DMS53 treated with DMSO at 0.1 percent for 48 hours (cell line): ENCODE measurements around the gene DYSF.

Source experiments
- DNase-seq: peaks from one replicate; lab custom pipeline; 2025; ENCODE audit not compliant: unreplicated experiment; lab: John Stamatoyannopoulos, UW

The DYSF gene

GRCh38 chr2:71496156-71496770 is 42.9 kb downstream of the DYSF start:
- no peak for DNase-seq

DNA sequence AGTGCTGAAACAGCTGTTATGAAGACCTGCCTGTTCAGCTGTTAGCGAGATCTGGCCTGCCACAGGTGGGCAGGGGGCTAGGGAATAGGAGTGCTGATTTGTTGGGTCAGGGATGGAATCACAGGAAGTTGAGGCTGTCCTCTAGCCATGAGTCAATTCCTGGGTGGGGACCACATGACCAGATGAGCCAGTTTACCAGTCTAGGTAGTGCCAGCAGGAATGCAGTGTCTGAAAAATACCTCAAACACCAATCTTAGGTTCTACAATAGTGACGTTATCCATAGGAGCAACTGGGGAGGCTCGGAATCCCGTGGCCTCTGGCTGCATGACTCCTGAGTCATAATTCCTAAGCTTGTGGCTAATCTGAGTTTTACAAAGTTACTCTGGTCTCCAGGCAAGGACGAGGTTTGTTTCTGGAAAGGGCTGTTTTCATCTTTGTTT is 44.9 kb downstream of the DYSF start:
- DNase-seq, result no peak

GRCh38 chr2:71499691-71500090 is 46.3 kb downstream of the DYSF start:
- DNase-seq, result no peak

- no peak for DNase-seq
These were observed 47.2 kb downstream of the DYSF start for GRCh38 chr2:71500426-71501079.

DNA sequence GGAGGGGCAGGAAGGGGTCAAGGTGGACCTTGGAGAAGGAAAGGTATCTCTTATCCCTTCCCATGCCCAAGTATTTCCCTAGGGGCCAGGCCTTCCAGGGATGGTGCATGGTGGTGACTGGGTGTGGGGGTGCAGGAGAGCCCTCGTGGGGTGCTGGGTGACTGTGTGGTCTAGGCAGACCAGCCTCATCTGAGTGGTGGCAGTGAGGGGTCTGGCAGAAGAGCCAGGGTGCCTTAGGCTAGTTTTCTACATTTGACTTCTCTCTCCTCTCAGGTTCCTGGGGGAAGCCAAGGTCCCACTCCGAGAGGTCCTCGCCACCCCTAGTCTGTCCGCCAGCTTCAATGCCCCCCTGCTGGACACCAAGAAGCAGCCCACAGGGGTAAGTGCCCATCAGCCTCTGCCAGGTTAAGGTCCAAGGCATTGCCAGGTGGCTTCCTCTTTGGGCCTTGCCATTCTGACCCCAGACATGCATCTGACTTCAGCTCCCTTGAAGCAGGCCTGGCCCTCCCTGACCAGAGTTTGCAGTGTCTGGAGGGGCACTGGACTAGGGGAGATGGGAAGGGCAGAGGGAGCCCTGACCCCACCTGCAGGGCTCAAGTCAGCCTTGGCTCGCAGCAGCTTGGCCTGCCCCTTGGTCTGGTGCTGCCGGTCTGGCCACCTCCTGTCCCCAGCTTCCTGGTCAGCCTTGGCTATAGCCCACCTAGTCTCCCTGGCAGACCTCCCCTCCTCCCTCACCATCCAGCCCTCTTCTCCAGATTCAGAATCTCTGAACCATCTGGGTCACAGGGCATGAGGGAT is 49.8 kb downstream of the DYSF start:
- no peak for DNase-seq

- no peak for DNase-seq
These were observed 50.5 kb downstream of the DYSF start for GRCh38 chr2:71503837-71504236.

DNA sequence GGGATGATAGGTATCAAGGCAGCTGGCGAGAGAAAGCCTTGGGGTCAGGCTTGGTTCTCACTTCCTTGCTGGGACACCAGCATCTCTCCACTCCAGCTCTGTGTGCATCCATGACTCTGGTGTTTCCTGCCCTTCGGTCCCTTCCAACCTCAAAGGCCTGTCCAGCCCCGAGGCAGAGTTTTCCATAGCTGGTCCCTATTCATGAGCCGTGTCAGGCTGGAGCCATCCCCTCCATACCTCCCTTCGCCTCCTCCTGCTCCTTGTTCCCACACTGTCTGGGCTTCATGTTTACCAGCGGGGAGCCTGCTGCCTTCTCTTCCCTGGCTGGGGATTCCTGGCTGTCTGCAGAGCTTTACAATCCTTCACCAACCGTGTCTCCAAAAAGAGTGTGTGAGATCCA is 51.2 kb downstream of the DYSF start:
- DNase-seq, result no peak

- DNase-seq, result no peak
These were observed 51.9 kb downstream of the DYSF start for GRCh38 chr2:71505086-71505769.

- DNase-seq, result no peak
These were observed 52.4 kb downstream of the DYSF start for GRCh38 chr2:71505770-71506140.

DNA sequence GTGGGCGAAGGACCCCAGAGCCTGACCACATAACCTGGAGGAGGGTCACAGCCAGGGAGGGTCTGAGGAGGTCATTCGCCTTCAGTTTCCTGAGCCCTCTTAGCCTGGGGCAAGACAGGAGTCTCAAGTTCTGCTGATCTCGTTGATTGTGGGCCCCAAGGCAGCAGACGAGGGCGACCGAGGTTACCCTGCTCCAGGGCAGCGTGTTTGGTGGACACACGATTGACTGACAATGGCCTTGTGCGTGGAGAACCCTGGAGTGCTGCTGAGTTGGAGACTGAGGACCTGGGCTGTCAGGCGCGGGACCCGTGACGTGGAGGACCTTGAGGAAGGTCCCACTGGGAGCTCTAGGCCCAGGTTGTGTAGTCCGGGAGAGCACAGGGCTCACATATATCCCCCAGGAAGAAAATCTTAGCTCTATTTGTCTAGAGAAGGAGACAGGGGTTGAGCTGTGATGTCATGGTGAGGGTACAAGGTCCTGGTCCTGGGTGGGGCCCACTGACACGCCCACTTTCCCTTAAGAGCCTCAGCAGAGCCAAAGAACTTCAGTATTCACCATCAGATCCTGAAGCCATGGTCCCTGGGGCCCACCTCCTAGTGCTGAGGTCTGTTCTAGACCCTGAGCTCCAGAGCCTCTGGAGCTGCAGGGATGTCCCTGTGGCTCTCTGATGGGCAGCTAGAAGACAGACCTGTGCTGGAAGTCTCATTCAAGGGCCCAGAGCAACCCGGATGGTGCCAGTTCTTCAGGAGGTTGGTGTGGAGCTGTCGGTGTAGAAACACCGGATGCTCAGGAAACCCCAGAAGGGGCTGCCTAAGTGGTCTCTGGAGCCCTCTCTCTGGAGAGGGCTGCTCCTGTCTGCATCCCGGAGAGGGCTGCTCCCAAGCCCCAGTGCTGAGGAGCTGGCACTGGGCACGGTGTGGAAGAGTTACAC is 53.1 kb downstream of the DYSF start:
- DNase-seq, result no peak

GRCh38 chr2:71507476-71507875 is 54.1 kb downstream of the DYSF start:
- DNase-seq, result no peak

DNA sequence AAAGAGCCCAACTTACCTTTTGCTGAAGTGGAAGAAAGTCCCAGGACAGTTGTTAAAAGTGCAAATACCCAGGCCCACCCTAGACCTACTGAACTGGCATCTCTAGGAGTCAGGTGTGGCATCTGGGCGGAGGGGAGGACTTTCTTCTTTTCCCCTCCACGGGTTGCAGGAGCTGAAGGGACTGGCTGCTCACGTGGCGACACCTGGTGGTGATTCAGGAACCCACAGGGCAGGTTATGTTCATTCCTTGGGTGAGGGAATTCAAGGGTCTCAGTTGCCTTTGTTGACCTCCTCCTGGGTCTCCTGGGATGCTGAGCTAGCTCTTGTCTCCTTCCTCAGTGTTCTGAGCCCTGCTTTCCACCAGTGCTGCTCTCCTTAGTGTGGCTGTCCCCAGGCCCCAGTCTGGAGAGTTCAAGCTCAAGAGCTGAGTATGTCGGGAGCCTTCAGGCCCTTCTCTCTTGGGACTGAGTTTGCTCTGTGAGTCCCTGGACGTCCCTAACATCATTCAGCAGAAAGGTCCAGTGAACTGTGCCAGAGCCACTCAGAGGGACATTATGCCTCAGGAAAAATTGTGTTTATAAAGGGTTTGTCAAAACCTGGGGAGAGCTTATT is 56.9 kb downstream of the DYSF start:
- DNase-seq, result peak; percentile 42

GRCh38 chr2:71510938-71511337 is 57.6 kb downstream of the DYSF start:
- no peak for DNase-seq

GRCh38 chr2:71511776-71512175 is 58.4 kb downstream of the DYSF start:
- no peak for DNase-seq

- DNase-seq, result no peak
These were observed 59.0 kb downstream of the DYSF start for GRCh38 chr2:71512386-71512785.

DNA sequence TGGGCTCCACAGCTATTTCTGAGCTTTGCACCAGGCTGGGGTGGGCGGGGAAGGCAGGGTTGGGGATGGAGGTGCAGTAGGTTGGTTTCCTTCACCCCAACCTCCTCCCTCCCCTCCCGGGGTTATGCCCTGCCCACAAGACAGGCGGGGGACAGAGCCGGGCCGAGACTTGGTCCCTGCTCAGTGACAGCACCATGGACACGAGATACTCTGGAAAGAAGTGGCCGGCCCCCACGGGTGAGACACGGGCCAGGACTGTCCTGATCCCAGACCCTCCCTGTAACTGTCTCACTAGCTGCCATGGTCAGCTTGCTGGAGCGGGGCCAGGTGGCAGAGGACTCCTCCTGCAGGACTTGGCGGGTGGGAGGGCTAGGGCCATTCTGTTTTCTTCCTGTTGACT is 59.7 kb downstream of the DYSF start:
- DNase-seq, result no peak

- DNase-seq, result no peak
These were observed 60.4 kb downstream of the DYSF start for GRCh38 chr2:71513721-71514120.

DNA sequence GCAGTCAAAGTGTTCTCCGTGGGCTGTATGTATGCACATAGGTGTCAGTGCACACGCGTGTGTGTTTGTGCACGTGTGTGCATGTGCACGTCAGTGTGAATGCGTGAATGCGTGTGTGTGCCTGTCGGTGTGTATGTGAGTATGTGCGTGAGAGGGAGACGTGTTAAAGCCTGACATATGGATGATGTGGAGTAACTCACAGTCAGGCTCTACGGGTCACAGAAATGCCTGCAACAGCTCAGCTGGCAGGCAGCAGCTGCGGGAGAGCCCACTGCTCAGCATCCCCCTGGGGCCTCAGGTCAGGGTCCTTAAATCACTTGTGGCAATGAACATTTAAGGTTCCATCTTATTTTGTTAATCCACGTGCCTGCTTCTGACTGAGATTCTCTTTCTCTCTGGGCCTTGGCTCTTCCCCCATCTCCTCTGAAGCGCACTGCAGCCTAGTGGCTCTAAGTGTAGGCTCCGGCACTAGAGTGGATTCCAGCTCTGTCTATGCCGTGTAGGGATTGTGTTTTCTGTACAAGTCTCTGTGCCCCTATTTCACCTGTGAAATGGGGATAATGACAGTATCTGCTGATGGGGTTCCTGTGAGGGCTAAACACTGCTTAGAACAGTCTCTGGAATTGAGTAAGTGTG is 63.0 kb downstream of the DYSF start:
- no peak for DNase-seq

DNA sequence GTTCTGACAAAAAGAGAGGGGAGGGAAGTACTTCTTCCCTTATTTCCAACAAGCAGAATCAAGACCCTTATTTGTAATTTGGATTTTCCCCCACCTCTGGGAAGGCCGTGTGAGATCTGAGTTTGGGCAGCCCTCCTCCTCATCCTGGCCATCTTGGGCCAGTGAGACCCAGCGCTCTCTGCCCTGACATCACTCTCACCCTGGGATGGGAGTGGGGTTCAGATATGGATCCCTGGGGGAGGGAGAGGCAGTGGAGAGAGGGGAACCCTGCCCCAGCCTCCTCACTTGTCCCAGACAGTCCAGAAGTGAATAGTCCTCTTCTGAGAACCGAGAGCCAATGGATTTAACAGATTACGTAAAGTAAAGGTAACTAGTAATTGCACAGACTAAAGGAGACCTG is 64.5 kb downstream of the DYSF start:
- no peak for DNase-seq
